ENCODE data around the gene SLC26A1. TPM values are rescaled to one million over a fixed set of nuclear protein-coding genes. Genes with fewer than 3 reads are reported as not detected.

SLC26A1 gene
- total RNA-seq, 1 experiment from 2014 or later, result not detected

DNA sequence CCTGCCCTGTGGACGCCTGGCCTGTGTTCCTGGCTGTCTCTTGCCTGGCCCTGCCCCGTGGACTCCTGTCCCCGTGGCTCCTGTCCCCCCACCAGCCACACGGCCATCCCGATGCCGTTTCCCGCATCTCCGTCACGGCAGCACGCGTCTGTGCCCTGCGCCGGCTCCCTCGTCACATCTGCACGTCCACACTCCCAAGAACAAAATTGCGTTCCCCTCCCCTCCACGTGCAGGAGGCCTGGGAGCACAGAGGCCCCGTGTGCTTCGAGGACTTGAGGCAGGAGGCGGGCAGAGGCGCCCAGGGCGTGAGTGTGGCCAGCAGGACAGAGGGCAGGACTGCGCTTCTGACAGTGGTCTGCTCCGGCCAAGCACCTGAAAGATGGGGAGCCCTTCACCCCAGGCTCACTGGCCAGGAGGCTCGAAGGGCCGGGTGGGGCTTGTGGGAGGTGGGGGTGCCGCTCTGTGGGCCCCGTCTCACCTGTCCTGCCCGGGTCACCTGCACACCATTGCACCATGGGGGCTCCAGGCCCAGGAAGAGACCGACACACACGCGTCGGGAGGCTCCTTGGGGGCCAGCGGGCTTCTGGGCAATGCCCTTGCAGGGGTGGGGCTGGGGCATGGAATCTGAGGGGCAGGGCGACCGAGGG, 35.5 kb upstream of the SLC26A1 start:
- no peak for DNase-seq (ENCODE audit: low read depth)

DNA sequence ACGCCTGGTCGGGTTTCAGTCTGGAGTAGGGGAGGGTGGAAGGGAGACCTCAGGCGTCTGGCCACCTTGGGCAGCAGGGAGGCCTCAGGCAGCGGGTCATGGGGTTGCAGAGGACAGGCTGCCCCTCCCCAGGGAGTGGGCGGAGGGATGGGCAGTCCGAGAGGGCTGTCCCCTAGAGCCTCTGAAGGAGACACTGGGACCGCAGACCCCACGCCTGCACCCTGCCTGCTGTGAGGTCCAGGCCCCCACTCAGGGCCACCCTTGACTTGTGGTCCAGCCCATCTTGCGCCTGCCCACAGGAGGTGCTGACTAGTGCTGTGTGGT, 34.7 kb upstream of the SLC26A1 start:
- DNase-seq (ENCODE audit: low read depth), result no peak

DNA sequence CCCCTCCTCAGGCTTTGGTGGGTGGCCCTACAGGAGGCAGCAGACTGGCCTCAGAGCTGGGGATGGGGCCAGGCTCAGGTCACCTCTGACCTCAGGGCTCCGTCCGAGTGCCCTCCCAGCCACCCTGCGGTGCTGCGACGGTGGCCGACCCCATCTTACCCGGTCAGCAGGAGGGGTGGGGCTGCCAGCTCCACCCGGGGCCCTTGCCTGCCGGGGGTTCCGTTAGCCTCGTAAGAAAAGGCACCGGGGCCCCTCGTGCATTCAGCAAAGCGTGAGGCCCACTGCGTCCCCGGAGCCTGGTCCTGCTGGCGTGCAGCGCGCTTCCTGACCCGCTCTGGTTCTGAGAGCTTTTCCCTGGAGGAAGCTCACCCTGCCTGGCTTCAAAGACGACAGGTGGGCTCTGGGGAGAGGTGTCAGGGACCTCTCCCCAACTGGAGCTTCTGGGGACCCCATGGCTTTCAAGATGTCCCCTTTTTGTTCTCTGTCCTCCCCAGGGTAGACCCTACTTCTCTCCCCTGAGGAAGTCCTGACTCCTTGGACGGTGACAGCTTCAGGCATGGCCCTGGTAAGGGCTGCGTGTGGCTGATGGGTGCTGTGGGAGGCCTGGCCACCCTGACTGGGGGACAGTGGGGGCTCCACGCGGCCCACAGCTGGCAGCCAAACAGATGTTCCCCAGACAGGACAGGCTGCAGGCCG, 34.2 kb upstream of the SLC26A1 start:
- DNase-seq (ENCODE audit: low read depth), result no peak

DNA sequence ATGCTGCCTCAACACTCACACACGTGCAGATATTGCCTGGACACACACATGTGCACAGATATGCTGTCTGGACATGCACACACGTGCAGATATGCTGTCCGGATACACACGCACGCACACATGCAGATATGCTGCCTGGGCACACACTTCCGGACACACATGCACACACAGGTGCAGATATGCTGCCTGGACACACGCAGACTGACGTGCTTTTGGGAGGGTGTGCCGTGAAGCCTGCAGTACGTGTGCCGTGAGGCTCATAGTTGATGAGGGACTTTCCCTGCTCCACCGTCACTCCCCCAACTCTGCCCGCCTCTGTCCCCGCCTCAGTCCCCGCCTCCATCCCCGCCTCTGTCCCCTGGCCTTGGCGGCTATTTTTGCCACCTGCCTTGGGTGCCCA, 32.9 kb upstream of the SLC26A1 start:
- DNase-seq (ENCODE audit: low read depth), result no peak

DNA sequence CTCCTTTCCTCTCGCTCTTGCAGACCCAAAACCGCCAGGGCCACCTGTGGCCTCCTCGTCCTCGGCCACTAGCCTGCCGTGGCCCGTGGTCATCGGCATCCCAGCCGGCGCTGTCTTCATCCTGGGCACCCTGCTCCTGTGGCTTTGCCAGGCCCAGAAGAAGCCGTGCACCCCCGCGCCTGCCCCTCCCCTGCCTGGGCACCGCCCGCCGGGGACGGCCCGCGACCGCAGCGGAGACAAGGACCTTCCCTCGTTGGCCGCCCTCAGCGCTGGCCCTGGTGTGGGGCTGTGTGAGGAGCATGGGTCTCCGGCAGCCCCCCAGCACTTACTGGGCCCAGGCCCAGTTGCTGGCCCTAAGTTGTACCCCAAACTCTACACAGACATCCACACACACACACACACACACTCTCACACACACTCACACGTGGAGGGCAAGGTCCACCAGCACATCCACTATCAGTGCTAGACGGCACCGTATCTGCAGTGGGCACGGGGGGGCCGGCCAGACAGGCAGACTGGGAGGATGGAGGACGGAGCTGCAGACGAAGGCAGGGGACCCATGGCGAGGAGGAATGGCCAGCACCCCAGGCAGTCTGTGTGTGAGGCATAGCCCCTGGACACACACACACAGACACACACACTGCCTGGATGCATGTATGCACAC, 31.8 kb upstream of the SLC26A1 start:
- DNase-seq (ENCODE audit: low read depth), result no peak

DNA sequence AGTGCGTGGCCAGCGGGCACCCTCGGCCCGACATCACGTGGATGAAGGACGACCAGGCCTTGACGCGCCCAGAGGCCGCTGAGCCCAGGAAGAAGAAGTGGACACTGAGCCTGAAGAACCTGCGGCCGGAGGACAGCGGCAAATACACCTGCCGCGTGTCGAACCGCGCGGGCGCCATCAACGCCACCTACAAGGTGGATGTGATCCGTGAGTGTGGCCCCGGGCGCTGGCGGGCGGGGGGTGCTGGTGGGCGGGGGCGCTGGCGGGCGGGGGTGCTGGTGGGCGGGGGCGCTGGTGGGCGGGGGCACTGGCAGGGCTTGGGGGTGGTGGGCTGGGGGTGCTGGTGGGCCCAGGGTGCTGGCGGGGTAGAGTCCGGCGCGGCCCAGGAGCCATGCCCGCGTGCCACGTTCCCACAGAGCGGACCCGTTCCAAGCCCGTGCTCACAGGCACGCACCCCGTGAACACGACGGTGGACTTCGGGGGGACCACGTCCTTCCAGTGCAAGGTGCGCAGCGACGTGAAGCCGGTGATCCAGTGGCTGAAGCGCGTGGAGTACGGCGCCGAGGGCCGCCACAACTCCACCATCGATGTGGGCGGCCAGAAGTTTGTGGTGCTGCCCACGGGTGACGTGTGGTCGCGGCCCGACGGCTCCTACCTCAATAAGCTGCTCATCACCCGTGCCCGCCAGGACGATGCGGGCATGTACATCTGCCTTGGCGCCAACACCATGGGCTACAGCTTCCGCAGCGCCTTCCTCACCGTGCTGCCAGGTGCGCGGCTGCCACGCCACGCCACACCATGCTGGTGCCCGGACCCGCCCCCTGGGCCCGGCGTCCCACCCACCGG, 30.9 kb upstream of the SLC26A1 start:
- no peak for DNase-seq (ENCODE audit: low read depth)

DNA sequence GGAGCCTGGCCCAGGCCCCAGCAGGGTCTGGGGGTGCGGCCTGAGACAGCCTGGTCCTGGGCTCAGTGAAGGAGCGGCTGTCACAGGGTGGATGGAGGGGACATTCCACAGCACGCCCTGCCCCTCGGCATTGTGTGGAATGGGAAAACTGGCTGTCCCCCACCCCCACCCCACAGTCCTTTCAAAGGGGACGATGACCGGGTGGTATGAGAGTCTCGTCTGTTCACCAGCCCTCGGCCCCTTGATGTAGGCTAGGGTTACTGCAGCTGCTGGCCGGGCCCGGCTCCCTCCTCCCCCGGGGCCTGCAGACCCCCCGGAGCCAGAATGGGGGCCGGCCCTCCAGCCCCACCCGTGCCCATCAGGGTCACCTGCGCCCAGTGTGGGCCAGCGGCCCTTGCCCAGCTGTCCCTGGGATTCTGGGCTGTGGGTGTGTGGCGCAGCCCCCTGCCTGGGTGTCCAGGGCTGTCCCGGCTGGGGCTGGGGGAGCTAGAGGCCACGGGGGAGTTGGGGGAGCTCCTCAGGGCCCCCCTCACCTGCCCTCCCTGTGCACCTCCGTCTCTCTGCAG, 30.0 kb upstream of the SLC26A1 start:
- no peak for DNase-seq (ENCODE audit: low read depth)

DNA sequence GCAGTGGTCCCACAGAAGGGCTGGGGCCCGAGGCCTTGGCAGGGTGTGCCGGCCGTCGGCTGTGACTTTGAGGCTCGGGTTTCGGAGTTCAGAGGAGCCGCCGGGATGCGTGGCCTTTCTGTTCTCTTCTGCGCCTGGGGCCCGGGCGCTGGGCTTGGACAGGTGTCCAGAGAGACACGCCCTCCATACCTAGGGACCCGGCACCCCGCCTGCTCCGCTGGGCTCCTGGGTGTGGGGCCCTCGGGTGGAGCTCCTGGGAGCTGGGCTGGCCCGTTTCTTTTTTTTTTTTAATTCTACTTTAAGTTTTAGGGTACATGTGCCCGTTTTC, 29.5 kb upstream of the SLC26A1 start:
- no peak for DNase-seq (ENCODE audit: low read depth)

DNA sequence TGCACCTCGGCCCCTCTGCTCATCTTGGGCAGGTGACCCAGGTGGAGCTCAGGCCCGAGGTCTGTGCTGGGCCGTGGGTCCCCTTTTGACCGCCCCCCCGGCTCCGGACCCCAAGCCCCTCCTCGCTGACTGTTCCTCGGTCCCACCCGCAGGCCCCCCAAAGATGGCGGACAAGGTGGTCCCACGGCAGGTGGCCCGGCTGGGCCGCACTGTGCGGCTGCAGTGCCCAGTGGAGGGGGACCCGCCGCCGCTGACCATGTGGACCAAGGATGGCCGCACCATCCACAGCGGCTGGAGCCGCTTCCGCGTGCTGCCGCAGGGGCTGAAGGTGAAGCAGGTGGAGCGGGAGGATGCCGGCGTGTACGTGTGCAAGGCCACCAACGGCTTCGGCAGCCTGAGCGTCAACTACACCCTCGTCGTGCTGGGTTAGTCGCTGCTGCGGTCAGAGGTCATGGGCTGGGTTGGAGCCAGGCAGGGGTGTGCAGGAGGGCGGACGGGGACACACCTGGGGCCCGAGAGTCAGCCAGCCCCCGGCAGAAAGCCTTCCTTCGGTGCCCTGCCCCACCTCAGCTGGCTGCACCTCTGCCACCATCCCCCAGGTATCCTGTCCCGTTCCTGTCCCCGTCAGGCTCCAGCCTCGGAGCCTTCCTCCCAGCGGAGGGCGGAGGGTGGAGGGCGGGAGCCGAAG, 29.0 kb upstream of the SLC26A1 start:
- DNase-seq (ENCODE audit: low read depth), result no peak

DNA sequence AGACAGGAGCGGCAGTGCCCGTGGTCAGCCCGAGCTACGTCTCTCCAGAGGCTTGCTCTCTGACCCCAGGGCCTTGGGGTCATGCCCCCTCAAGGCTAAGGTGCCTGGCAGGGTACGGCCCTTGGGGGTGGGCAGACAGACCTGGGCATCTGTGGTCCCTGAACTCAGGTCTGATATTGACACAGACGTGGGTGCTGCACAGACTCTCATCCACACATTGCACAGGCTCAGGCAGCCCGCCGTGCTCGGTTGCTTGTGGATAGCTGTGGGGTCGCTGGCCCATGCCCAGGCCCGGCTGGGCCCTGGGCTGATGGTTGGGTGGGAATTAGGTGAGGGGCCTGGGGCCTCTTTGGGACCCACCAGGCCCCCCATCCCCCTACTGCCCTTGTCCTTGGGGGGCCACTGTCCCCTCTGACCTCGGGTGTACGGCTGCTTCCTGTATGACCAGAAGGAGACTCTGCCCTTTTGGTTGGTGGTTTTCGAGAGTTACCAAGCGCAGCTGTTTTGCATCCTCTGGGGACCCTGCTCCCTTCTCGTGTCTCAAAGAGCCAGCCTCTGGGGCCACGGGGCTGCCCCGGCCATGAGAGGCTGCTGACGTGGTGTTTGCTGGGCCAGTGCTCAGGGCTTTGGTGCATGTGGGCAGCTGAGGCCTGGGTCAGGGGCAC, 28.3 kb upstream of the SLC26A1 start:
- no peak for DNase-seq (ENCODE audit: low read depth)

DNA sequence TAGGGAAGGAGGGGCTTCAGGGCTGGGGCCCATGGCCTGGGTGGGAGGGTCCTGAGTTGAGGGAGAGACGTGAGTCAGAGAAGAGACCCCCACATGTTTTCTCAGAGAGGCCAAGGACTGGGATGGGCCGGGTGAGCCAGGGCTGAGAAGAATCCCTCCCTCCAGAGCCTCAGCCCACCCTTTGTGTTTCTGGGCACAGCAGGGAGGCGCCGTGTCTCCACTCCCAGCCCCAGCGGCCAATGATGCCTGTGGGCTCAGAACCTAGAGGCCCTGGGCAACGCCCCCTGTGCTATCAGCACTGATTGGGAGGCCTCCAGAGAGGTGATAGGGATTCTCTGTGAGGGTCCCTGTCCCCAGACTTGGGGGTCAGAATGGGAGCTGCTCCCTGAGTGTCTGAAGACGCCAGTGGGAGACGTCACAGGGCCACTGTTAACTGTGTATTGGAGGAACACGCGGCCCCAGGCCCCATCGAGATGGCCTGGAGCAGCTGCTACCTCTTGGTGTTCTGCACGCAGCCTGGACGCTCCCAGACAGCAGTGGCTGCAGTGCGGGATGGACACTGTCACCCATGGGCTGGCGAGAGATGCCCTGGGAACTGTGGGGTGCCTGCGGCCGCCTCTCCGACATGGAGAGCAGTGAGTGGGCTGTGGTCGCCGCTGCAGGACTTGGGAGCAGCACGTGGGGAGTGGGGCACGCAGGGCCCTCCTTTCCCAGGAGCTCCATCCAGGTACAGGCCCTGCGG, 26.7 kb upstream of the SLC26A1 start:
- DNase-seq (ENCODE audit: low read depth), result no peak

DNA sequence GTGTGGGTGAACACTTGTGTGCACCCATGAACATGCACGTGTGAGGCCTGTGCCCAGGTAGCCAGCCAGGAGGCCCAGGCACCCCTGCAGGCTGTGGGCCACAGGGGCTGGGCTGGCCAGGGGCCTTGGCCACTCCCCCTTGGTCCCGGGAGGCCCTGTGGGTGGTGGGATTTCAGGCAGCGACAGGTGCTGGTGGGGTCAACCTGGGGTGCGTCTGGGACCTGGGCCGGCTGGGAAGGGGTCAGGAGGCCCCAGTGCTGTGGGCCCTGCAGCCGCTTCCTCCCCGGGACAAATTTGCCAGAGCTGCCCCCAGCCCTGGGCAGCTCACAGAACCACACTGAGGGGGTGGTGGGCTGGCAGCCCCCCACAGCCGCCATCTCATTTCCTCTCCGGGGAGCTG, 26.1 kb upstream of the SLC26A1 start:
- DNase-seq (ENCODE audit: low read depth), result no peak

DNA sequence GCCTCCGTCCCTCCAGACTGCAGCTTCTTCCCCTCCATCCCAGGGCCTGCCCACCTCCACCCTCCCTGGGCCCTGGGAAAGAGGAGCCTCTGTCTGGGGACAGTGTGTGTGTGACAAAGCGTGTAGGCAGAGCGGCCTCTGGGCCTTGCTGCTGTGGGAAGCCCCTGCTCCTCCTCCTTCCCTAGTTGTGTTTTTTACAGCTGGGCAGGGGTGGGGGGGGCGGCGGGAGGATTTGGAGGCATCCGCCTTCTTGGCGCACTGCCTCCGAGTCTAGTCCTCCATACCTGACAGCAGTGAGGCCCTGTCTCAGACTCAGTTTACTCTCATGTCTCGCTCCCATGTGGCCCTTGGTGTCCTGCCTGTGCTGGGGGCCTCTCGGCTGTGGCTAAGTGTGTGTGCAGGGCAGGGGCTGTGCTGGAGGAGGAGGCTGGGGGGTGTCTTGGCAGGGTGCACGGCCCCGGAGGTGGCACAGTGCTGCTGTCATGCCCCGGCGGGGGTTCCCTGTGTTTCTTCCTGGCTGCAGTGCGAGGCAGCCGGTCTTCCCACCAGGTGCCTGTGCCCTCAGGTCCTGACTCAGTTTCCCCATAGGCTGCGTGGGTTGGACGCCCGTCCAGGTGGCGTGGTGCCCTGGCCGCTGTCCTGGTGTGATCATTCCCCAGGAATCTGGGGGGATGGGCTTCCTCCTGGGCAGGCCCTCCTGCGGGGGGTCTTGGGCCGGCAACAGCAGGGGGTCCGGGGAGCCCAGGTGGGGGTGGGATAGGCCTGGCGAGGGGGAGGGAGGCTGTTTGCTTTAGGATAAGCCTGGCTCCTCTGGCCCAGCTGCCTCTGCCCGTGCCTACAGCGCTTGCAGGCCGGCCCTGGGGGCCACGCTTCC, 25.2 kb upstream of the SLC26A1 start:
- DNase-seq (ENCODE audit: low read depth), result no peak

DNA sequence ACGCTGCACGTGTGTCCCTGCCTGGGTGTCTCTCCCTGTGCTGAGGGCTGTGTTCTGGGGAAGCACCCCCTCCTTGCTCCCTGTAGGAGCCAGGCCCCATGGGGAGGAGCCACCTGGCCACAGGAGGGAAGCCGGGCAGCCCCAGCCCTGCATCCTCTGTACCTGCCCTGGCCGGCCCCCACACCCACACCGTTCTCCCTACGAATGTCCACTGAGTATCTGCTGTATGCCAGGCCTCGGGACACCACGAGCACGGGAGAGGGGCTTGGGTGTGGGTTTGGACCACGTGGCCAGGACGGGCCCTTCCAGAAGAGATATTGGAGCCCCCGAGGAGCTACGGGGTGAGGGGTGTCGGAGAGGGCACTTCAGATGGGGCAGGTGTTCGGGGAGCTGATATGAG, 24.5 kb upstream of the SLC26A1 start:
- DNase-seq (ENCODE audit: low read depth), result no peak

DNA sequence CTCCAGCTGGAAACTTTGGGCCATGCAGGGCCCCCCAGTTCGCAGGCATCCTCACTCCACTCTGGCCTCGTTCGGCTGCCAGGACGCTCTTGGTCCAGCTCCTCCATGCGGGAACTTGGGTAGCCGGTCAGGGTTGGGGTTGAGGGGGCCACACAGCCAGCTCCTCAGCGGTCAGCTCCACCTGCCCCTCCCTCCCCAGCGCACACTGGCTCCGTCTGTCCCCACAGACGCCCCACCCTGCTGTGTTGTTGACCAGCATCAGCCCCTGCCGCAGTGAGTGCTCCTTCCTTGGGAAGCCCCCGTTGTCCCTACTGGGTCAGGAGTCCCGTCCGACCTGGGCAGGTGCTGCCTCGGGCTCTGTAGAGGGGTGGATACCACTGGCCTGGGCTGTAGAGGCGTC, 24.0 kb upstream of the SLC26A1 start:
- no peak for DNase-seq (ENCODE audit: low read depth)

DNA sequence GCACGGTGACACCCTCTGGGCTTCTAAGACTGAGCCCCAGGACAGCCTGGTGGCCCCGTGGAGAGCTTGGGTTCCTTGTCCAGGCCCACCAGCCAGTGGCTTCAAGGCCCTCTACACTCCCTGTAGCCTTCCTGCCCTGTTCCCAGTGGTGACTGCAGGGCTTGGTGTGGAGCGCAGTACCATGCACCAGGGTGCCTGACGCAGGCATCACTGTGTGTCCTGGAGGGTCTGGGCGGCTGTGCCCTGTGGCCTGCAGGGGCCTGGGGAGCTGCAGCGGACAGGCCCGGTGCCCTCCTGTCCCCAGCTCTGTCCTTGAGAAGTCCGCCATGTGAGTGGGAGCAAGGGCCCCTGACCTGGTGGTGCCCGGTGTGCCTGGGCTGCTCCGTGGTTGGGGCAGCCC, 22.5 kb upstream of the SLC26A1 start:
- DNase-seq (ENCODE audit: low read depth), result no peak

DNA sequence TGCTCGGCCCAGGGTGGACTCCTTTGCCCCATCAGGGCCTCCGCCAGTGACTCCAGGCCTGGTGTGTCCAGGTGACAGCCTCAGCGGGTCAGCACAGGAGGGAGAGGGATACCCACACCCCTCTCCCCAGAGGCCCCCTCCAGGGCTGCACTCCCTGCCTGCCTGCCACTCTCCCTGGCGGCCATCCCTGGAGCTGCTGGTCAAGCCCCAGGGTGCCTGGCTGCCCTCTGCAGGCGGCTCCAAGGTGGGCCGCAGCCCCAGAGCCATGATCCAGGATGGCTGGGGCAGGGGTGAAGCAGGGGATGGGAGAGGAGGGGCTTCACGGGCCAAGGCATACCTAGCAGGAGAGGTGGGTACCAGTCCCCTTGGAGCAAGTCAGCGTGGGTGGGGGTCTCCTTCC, 22.0 kb upstream of the SLC26A1 start:
- DNase-seq (ENCODE audit: low read depth), result no peak

DNA sequence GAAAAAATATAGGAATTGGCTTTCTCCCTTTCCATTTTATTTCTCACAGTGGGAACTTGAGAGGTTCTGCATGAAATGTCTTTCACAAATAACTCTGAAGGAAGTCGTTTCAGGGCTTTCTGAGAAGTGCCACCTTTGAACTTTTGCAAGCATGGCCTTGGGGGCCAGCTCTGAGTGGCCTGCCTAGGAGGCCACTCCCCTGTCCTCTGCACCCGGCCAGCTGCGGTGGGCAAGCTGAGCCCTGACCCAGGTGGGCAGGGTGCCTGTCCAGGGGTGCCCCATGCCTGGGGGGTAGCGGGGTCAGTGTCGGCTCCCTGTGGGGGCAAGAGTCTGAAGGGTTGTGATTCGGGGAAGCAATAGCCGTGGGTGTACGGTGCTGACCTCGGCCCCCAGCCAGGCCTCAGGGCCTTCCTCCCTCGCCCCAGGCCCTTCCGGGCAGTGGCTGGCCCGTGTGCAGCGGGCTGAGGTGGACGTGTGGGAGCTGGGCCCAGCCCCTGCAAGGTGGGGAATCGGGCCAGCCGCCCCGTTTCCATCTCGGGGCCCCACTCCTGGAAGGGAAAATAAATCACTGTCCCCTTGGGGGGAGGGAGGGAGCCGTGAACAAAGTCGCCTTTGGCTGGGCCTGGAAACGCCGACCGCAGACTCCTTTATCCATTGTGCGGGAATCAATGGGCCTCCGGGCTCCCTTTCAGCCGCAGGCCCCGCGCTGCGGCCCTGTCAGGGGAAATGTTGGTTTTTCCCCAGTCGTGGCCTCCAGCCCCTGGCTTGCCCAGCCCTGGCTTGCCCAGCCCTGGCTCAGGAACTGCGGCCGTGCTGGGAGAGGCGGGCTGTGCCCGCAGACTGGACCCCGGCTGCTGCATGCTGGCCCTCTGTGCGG, 21.3 kb upstream of the SLC26A1 start:
- no peak for DNase-seq (ENCODE audit: low read depth)
